Activated CD4-positive, alpha-beta T cell treated with anti-CD3 and anti-CD28 coated beads, Interleukin-2, amount 10 ng/mL, durations not matched to agents 7 days and 5 days (primary cell): ENCODE measurements around the gene CREBBP. TPM values are rescaled to one million over a fixed set of nuclear protein-coding genes. Genes with fewer than 3 reads are reported as not detected.

Source experiments
- CTCF ChIA-PET: fragments of 350-600 bp; sonication (Branson Sonifier 250); formaldehyde crosslinking; loops from one replicate; lab custom pipeline; 2021; ENCODE audit warnings: antibody characterized with exemption; lab: Charles Lee
- POLR2A ChIA-PET: fragments of 350-600 bp; sonication (Branson Sonifier 250); formaldehyde crosslinking; loops from one replicate; lab custom pipeline; 2021; ENCODE audit warnings: antibody characterized with exemption; lab: Charles Lee
- DNase-seq: peaks from one replicate; pipeline ENCODE4 v3.0.0-alpha.2; 2020
- H3K27ac Mint-ChIP-seq: one replicate; pipeline ENCODE4 v1.8.0; 2021; ENCODE audit warnings: mild to moderate bottlenecking, moderate library complexity, mixed read lengths
- H3K27me3 Mint-ChIP-seq: one replicate; pipeline ENCODE4 v1.8.0; 2021; ENCODE audit warnings: mixed read lengths
- H3K36me3 Mint-ChIP-seq: one replicate; pipeline ENCODE4 v1.8.0; 2021; ENCODE audit warnings: low read depth, mixed read lengths
- H3K4me1 Mint-ChIP-seq: one replicate; pipeline ENCODE4 v1.8.0; 2021; ENCODE audit warnings: mixed read lengths
- H3K4me3 Mint-ChIP-seq: one replicate; pipeline ENCODE4 v1.8.0; 2021; ENCODE audit warnings: mild to moderate bottlenecking, moderate library complexity, mixed read lengths
- H3K9me3 Mint-ChIP-seq: one replicate; pipeline ENCODE4 v1.8.0; 2021; ENCODE audit warnings: mixed read lengths
- total RNA-seq, 2 experiments: library from RNA; stranded (reverse); gene quantifications; one replicate each; pipeline ENCODE4 v1.2.3, GENCODE V29; 2021

Gene CREBBP
- total RNA-seq, 2 experiments from 2014 or later: 69.0 to 69.2 TPM

- H3K27me3 Mint-ChIP-seq: no peaks in the 10 kb centered on the region
- no peak for DNase-seq
- no peak overlapping the region for H3K4me3 Mint-ChIP-seq
- peaks cover 72% of the 10 kb centered on the region for H3K36me3 Mint-ChIP-seq
- no peak overlapping the region for H3K27ac Mint-ChIP-seq
- peaks cover 7% of the 10 kb centered on the region for H3K4me1 Mint-ChIP-seq
- ChIA-PET POLR2A (no interaction called here), CTCF (interaction anchor here (0.8 kb wide), 1 partner anchor 46 kb away, joined by 4 read pairs; no protein-coding TSS in a partner anchor)
- H3K9me3 Mint-ChIP-seq: no peaks in the 10 kb centered on the region
These were observed 109.0 kb downstream of the CREBBP start for GRCh38 chr16:3771513-3771912.

GRCh38 chr16:3770530-3770929 is 110.0 kb downstream of the CREBBP start:
- Mint-ChIP-seq H3K36me3 (peaks cover 70% of the 10 kb centered on the region), H3K27me3 (no peaks in the 10 kb centered on the region), H3K4me1 (peaks cover 7% of the 10 kb centered on the region), H3K4me3 (no peak overlapping the region), H3K27ac (no peak overlapping the region), H3K9me3 (no peaks in the 10 kb centered on the region)
- ChIA-PET POLR2A (no interaction called here), CTCF (no interaction called here)
- no peak for DNase-seq

GRCh38 chr16:3769942-3770341 is 110.6 kb downstream of the CREBBP start:
- POLR2A ChIA-PET: no interaction called here
- Mint-ChIP-seq H3K4me3 (no peak overlapping the region), H3K9me3 (no peaks in the 10 kb centered on the region), H3K36me3 (peaks cover 71% of the 10 kb centered on the region), H3K27ac (no peak overlapping the region), H3K4me1 (peaks cover 7% of the 10 kb centered on the region), H3K27me3 (no peaks in the 10 kb centered on the region)
- DNase-seq: no peak
- CTCF ChIA-PET: no interaction called here

- Mint-ChIP-seq H3K4me1 (peaks cover 7% of the 10 kb centered on the region), H3K4me3 (no peak overlapping the region), H3K27ac (no peak overlapping the region), H3K27me3 (no peaks in the 10 kb centered on the region), H3K36me3 (peaks cover 64% of the 10 kb centered on the region), H3K9me3 (no peaks in the 10 kb centered on the region)
- CTCF ChIA-PET: interaction anchor here (0.6 to 0.8 kb wide), 2 partner anchors 9 to 67 kb away, joined by 3 read pairs; no protein-coding TSS in a partner anchor
- POLR2A ChIA-PET: no interaction called here
- no peak for DNase-seq
These were observed 111.5 kb downstream of the CREBBP start for GRCh38 chr16:3769013-3769412.

GRCh38 chr16:3767333-3767986 is 113.1 kb downstream of the CREBBP start:
- H3K4me3 Mint-ChIP-seq: no peak overlapping the region
- H3K27me3 Mint-ChIP-seq: no peaks in the 10 kb centered on the region
- no peaks in the 10 kb centered on the region for H3K9me3 Mint-ChIP-seq
- no peak for DNase-seq
- ChIA-PET POLR2A (no interaction called here), CTCF (no interaction called here)
- H3K36me3 Mint-ChIP-seq: peaks cover 55% of the 10 kb centered on the region
- peak overlapping the region; percentile 52 for H3K27ac Mint-ChIP-seq
- peaks cover 7% of the 10 kb centered on the region for H3K4me1 Mint-ChIP-seq

- ChIA-PET POLR2A (no interaction called here), CTCF (interaction anchor here (0.7 kb wide), 1 partner anchor 123 kb away, joined by 3 read pairs; no protein-coding TSS in a partner anchor)
- H3K9me3 Mint-ChIP-seq: no peaks in the 10 kb centered on the region
- no peak for DNase-seq
- no peaks in the 10 kb centered on the region for H3K27me3 Mint-ChIP-seq
- no peak overlapping the region for H3K27ac Mint-ChIP-seq
- peaks cover 58% of the 10 kb centered on the region for H3K36me3 Mint-ChIP-seq
- no peak overlapping the region for H3K4me3 Mint-ChIP-seq
- H3K4me1 Mint-ChIP-seq: peaks cover 7% of the 10 kb centered on the region
These were observed 114.3 kb downstream of the CREBBP start for GRCh38 chr16:3766177-3766576.

- H3K36me3 Mint-ChIP-seq: peaks cover 43% of the 10 kb centered on the region
- no peak for DNase-seq
- no peak overlapping the region for H3K4me3 Mint-ChIP-seq
- no peak overlapping the region for H3K27ac Mint-ChIP-seq
- no peaks in the 10 kb centered on the region for H3K9me3 Mint-ChIP-seq
- peaks cover 7% of the 10 kb centered on the region for H3K4me1 Mint-ChIP-seq
- ChIA-PET CTCF (no interaction called here), POLR2A (no interaction called here)
- no peaks in the 10 kb centered on the region for H3K27me3 Mint-ChIP-seq
These were observed 116.1 kb downstream of the CREBBP start for GRCh38 chr16:3764409-3764808.

- Mint-ChIP-seq H3K27ac (no peak overlapping the region), H3K36me3 (peaks cover 37% of the 10 kb centered on the region), H3K4me3 (no peak overlapping the region), H3K9me3 (no peaks in the 10 kb centered on the region), H3K27me3 (no peaks in the 10 kb centered on the region), H3K4me1 (peaks cover 1% of the 10 kb centered on the region)
- CTCF ChIA-PET: no interaction called here
- DNase-seq: no peak
- POLR2A ChIA-PET: no interaction called here
These were observed 118.3 kb downstream of the CREBBP start for GRCh38 chr16:3762107-3762750.

GRCh38 chr16:3761375-3762106 is 119.0 kb downstream of the CREBBP start:
- peaks cover 35% of the 10 kb centered on the region for H3K36me3 Mint-ChIP-seq
- no peak overlapping the region for H3K27ac Mint-ChIP-seq
- no peak for DNase-seq
- H3K4me3 Mint-ChIP-seq: no peak overlapping the region
- no peaks in the 10 kb centered on the region for H3K27me3 Mint-ChIP-seq
- POLR2A ChIA-PET: no interaction called here
- CTCF ChIA-PET: interaction anchor here (0.6 kb wide), 1 partner anchor 67 kb away, joined by 3 read pairs; no protein-coding TSS in a partner anchor
- H3K9me3 Mint-ChIP-seq: no peaks in the 10 kb centered on the region
- H3K4me1 Mint-ChIP-seq: no peaks in the 10 kb centered on the region

GRCh38 chr16:3760518-3760917 is 120.0 kb downstream of the CREBBP start:
- Mint-ChIP-seq H3K4me1 (no peaks in the 10 kb centered on the region), H3K36me3 (peaks cover 36% of the 10 kb centered on the region), H3K27ac (no peak overlapping the region), H3K4me3 (no peak overlapping the region), H3K27me3 (no peaks in the 10 kb centered on the region), H3K9me3 (no peaks in the 10 kb centered on the region)
- POLR2A ChIA-PET: no interaction called here
- CTCF ChIA-PET: interaction anchor here (0.6 to 0.9 kb wide), 2 partner anchors 9 to 493 kb away, joined by 3 read pairs; no protein-coding TSS in a partner anchor
- no peak for DNase-seq

GRCh38 chr16:3759736-3760135 is 120.8 kb downstream of the CREBBP start:
- no peak for DNase-seq
- H3K4me1 Mint-ChIP-seq: no peaks in the 10 kb centered on the region
- no peak overlapping the region for H3K4me3 Mint-ChIP-seq
- H3K27me3 Mint-ChIP-seq: no peaks in the 10 kb centered on the region
- peaks cover 36% of the 10 kb centered on the region for H3K36me3 Mint-ChIP-seq
- H3K27ac Mint-ChIP-seq: no peak overlapping the region
- ChIA-PET CTCF (interaction anchor here (0.9 to 1.0 kb wide), 2 partner anchors 133 to 494 kb away, joined by 3 read pairs; no protein-coding TSS in a partner anchor), POLR2A (no interaction called here)
- H3K9me3 Mint-ChIP-seq: no peaks in the 10 kb centered on the region

GRCh38 chr16:3756113-3756512 is 124.4 kb downstream of the CREBBP start:
- Mint-ChIP-seq H3K4me1 (no peaks in the 10 kb centered on the region), H3K9me3 (no peaks in the 10 kb centered on the region), H3K27ac (no peak overlapping the region), H3K4me3 (no peak overlapping the region), H3K36me3 (peaks cover 40% of the 10 kb centered on the region), H3K27me3 (no peaks in the 10 kb centered on the region)
- DNase-seq: no peak
- POLR2A ChIA-PET: no interaction called here
- CTCF ChIA-PET: interaction anchor here (0.6 kb wide), 1 partner anchor 40 kb away, joined by 3 read pairs; no protein-coding TSS in a partner anchor

GRCh38 chr16:3755249-3755648 is 125.3 kb downstream of the CREBBP start:
- H3K4me1 Mint-ChIP-seq: peaks cover under 1% of the 10 kb centered on the region
- no peaks in the 10 kb centered on the region for H3K9me3 Mint-ChIP-seq
- CTCF ChIA-PET: no interaction called here

More at GRCh38 chr16:3755249-3755648, 125.3 kb downstream of the CREBBP start:
- Mint-ChIP-seq H3K36me3 (peaks cover 45% of the 10 kb centered on the region), H3K4me3 (no peak overlapping the region), H3K27ac (no peak overlapping the region), H3K27me3 (no peaks in the 10 kb centered on the region)
- DNase-seq: no peak
- POLR2A ChIA-PET: no interaction called here
